ENCODE results near the gene MANF.

DNA sequence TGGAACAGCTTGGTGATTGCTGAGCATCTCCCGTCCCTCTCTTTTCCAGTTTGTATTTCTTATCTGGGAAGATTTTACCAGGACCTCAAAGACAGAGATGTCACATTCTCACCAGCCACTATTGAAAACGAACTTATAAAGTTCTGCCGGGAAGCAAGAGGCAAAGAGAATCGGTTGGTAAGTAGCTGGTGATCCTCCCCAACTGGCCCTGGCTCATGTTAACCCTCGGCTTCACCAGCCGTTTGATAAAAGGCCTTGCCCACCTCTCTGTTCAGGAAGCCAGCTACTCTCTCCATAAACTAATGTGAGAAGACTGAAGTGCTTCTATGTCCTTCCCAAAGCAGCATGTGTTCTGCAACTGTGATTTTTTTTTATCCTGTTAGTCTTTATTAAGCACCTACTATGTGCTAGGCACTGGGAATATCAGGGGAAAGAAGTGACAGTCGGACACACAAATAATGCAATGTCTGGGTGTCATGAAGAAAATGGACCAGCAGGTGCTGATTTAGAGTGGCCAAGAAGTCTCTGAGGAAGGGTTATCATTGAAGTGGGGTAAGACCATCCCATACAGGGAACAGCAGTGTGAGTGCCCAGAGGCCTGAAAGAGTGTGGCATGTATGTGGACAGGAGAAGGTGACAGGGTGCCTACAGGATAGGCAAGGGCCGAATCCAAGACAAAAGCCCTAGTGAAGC is 1.2 kb downstream of the MANF start:
- TF ChIP-seq TARDBP (IDR thresholded peaks at IDR 0.05) (no peak), HDGF (IDR thresholded peaks at IDR 0.05; ENCODE audit: borderline replicate concordance) (no peak), FOXK2 (IDR thresholded peaks at IDR 0.05) (no peak), BHLHE40 (IDR thresholded peaks at IDR 0.05; ENCODE audit: borderline replicate concordance) (no peak), SUZ12 (IDR thresholded peaks at IDR 0.05) (no peak), LEF1 (IDR thresholded peaks at IDR 0.05; ENCODE audit: borderline replicate concordance) (no peak), SP1 (IDR thresholded peaks at IDR 0.05) (no peak), FOXM1 (IDR thresholded peaks at IDR 0.05; ENCODE audit: borderline replicate concordance) (no peak), ELF4 (IDR thresholded peaks at IDR 0.05) (no peak), L3MBTL2 (conservative IDR thresholded peaks at IDR 0.05) (no peak), CTBP1 (IDR thresholded peaks at IDR 0.05; ENCODE audit: borderline replicate concordance) (no peak)
- TF ChIP-seq, protein P1, sequence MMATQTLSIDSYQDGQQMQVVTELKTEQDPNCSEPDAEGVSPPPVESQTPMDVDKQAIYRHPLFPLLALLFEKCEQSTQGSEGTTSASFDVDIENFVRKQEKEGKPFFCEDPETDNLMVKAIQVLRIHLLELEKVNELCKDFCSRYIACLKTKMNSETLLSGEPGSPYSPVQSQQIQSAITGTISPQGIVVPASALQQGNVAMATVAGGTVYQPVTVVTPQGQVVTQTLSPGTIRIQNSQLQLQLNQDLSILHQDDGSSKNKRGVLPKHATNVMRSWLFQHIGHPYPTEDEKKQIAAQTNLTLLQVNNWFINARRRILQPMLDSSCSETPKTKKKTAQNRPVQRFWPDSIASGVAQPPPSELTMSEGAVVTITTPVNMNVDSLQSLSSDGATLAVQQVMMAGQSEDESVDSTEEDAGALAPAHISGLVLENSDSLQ (IDR thresholded peaks at IDR 0.05): no peak

Measured in HEK293T (cell line).